GM12878 (cell line): Measurements from ENCODE around the gene THSD4. TPM values are rescaled to one million over a fixed set of nuclear protein-coding genes. Genes with fewer than 3 reads are reported as not detected.

ENCODE experiments used
- ATAC-seq: fragments of 200-7000 bp; cut with Tn5 transposase; 3 replicates; pipeline ENCODE4 v1.9.1; 2020; ENCODE audit warnings: mild to moderate bottlenecking, moderate library complexity
- BruUV-seq: library from RNA; stranded (reverse); fragments of 400-500 nt; replicated peaks from 2 replicates; lab custom pipeline; 2021; lab: Mats Ljungman, UMichigan
- CTCF ChIA-PET: fragments of 300-600 bp; sonication (Branson Sonifier 250); formaldehyde crosslinking; extraction: SDS; loops from one replicate; lab custom pipeline; 2021; ENCODE audit warnings: inconsistent platforms; lab: Yijun Ruan, JAX
- POLR2A ChIA-PET: fragments of 350-600 bp; formaldehyde crosslinking; extraction: SDS; loops from one replicate; lab custom pipeline; 2021; ENCODE audit warnings: inconsistent platforms; lab: Charles Lee
- RAD21 ChIA-PET: fragments of 300-600 bp; sonication (Branson Sonifier 250); formaldehyde crosslinking; loops from one replicate; lab custom pipeline; 2023; ENCODE audit warnings: antibody characterized with exemption; ENCODE audit not compliant: unreplicated experiment; lab: Charles Lee
- SMC1A ChIA-PET: fragments of 300-600 bp; sonication (Branson Sonifier 250); formaldehyde crosslinking; loops from one replicate; lab custom pipeline; 2023; ENCODE audit not compliant: unreplicated experiment, uncharacterized antibody; lab: Charles Lee
- DNase-seq: peaks from one replicate; pipeline ENCODE4 v3.0.0-alpha.2; 2011; ENCODE audit warnings: low read depth, low spot score
- FAIRE-seq: peaks from 3 replicates; lab custom pipeline; 2011; peaks lifted over from hg19 to GRCh38; lab: Jason Lieb, UNC
- H2AFZ ChIP-seq: 2 replicates; pipeline ENCODE4 v1.6.0; 2011; ENCODE audit warnings: low read depth, low read length, control low read depth; ENCODE audit not compliant: control insufficient read depth
- H3K27ac ChIP-seq: 2 replicates; pipeline ENCODE4 v1.5.1; 2011; ENCODE audit warnings: control low read depth; ENCODE audit not compliant: control insufficient read depth, insufficient read depth
- H3K27me3 ChIP-seq, 2 experiments: replicated peaks in 1 of 2; 2 replicates each; pipeline versions ENCODE4 v1.6.0 to v1.6.1; 2011; ENCODE audit warnings: low read length in 1 of 2; ENCODE audit not compliant: control insufficient read depth in 2 of 2, insufficient read depth in 2 of 2
- H3K36me3 ChIP-seq, 2 experiments: 2 replicates each; pipeline ENCODE4 v1.5.1; 2011; ENCODE audit warnings: low read length in 1 of 2; ENCODE audit not compliant: control insufficient read depth in 2 of 2, insufficient read depth in 2 of 2
- H3K4me1 ChIP-seq: 2 replicates; pipeline ENCODE4 v1.6.1; 2011; ENCODE audit warnings: mild to moderate bottlenecking, low read length, moderate library complexity, mixed read lengths; ENCODE audit not compliant: control insufficient read depth, insufficient read depth
- H3K4me2 ChIP-seq: 2 replicates; pipeline ENCODE4 v1.6.0; 2011; ENCODE audit warnings: control low read depth; ENCODE audit not compliant: control insufficient read depth, insufficient read depth
- H3K4me3 ChIP-seq: fragments of 200-600 bp; sonication (generic); 2 replicates; pipeline ENCODE4 v1.5.1; 2016
- H3K79me2 ChIP-seq: 2 replicates; pipeline ENCODE4 v1.6.0; 2011; ENCODE audit warnings: low read length; ENCODE audit not compliant: control insufficient read depth, insufficient read depth
- H3K9ac ChIP-seq: 2 replicates; pipeline ENCODE4 v1.8.0; 2011; ENCODE audit warnings: low read length, control low read depth, mixed read lengths; ENCODE audit not compliant: control insufficient read depth, insufficient read depth
- H3K9me3 ChIP-seq: replicated peaks from 3 replicates; pipeline ENCODE4 v1.5.1; 2011; ENCODE audit warnings: mild to moderate bottlenecking, low read length; ENCODE audit not compliant: control insufficient read depth, insufficient read depth
- H4K20me1 ChIP-seq: 2 replicates; pipeline ENCODE4 v1.6.0; 2011; ENCODE audit not compliant: control insufficient read depth, insufficient read depth
- ATF7 ChIP-seq: fragments of 450-650 bp; IDR thresholded peaks from 2 replicates; pipeline ENCODE4 v1.6.1; 2016; ENCODE audit warnings: low read depth, mild to moderate bottlenecking
- CREM ChIP-seq: IDR thresholded peaks from 2 replicates; pipeline ENCODE4 v1.6.1; 2014; ENCODE audit warnings: antibody characterized with exemption, low read depth
- ELK1 ChIP-seq: IDR thresholded peaks from 2 replicates; pipeline ENCODE4 v1.6.1; 2012; ENCODE audit warnings: low read depth, low read length, improper control_type of control experiment
- LARP7 ChIP-seq: fragments of 450-650 bp; IDR thresholded peaks from 2 replicates; pipeline ENCODE4 v1.6.1; 2017; ENCODE audit warnings: mild to moderate bottlenecking
- MEF2A ChIP-seq: IDR thresholded peaks from 2 replicates; pipeline ENCODE4 v1.6.1; 2011; ENCODE audit warnings: low read depth, mild to moderate bottlenecking, low read length, moderate library complexity; ENCODE audit not compliant: insufficient read depth
- NFXL1 ChIP-seq: fragments of 450-650 bp; IDR thresholded peaks from 2 replicates; pipeline ENCODE4 v1.6.1; 2017; ENCODE audit warnings: antibody characterized with exemption, mild to moderate bottlenecking, borderline replicate concordance
- POLR2A ChIP-seq: IDR thresholded peaks from 2 replicates; pipeline ENCODE4 v1.6.1; 2011; ENCODE audit warnings: low read depth, mild to moderate bottlenecking, low read length
- RB1 ChIP-seq: fragments of 450-650 bp; formaldehyde crosslinking; IDR thresholded peaks from 2 replicates; pipeline ENCODE4 v1.6.1; 2017; ENCODE audit warnings: mild to moderate bottlenecking, borderline replicate concordance
- SPI1 ChIP-seq: IDR thresholded peaks from 2 replicates; pipeline ENCODE4 v1.6.1; 2011; ENCODE audit warnings: low read depth, mild to moderate bottlenecking, low read length, moderate library complexity, borderline replicate concordance; ENCODE audit not compliant: insufficient read depth
- STAT1 ChIP-seq: fragments of 450-650 bp; conservative IDR thresholded peaks from 2 replicates; pipeline ENCODE4 v1.6.1; 2014; ENCODE audit warnings: antibody characterized with exemption, mild to moderate bottlenecking
- STAT3 ChIP-seq: IDR thresholded peaks from 2 replicates; pipeline ENCODE4 v1.6.1; 2011; ENCODE audit warnings: low read depth, low read length, improper control_type of control experiment
- TAF1 ChIP-seq: IDR thresholded peaks from 2 replicates; pipeline ENCODE4 v1.6.1; 2011; ENCODE audit warnings: mild to moderate bottlenecking, low read depth, low read length, borderline replicate concordance
- TBL1XR1 ChIP-seq: IDR thresholded peaks from 2 replicates; pipeline ENCODE4 v1.6.1; 2012; ENCODE audit warnings: low read depth, low read length, improper control_type of control experiment
- ZNF207 ChIP-seq: fragments of 450-650 bp; IDR thresholded peaks from 2 replicates; pipeline ENCODE4 v1.6.1; 2014; ENCODE audit warnings: antibody characterized with exemption, mild to moderate bottlenecking, borderline replicate concordance
- WGBS: methylation state at CpG from one replicate; pipeline ENCODE4 v1.1.6; 2016; ENCODE audit warnings: low lambda C conversion rate; ENCODE audit not compliant: insufficient replicate concordance, insufficient coverage; ENCODE audit errors: missing lambda C conversion rate; 5-methylcytosine and 5-hydroxymethylcytosine counted together
- in situ Hi-C: fragments of 300-500 bp; cut with MboI; formaldehyde crosslinking; loops from 9 replicates; pipeline ENCODE4 v1.14.3; 2018; ENCODE audit warnings: mixed read lengths
- intact Hi-C: fragments of 100-400 bp; cut with micrococcal nuclease; formaldehyde crosslinking; loops from one replicate; pipeline ENCODE4 v1.14.2; 2022; ENCODE audit not compliant: unreplicated experiment
- polyA plus RNA-seq, 11 experiments: library from polyadenylated mRNA; depleted of rRNA in 4 of 11; unstranded in 6 of 11; stranded (reverse) in 5 of 11; fragments of >200 nt; fragmentation: Nextera tagmentation in 4 of 11; fragmentation: Illumina TruSeq in 1 of 11; extraction: Ambion mirVana in 4 of 11; extraction: Trizol in 1 of 11; gene quantifications; 1 replicate in 1 of 11; 2 replicates in 10 of 11; pipeline versions ENCODE4 v1.2.1 to v1.2.3, GENCODE V29; 2011 to 2016; ENCODE audit warnings: inconsistent platforms in 2 of 11, missing spikeins in 2 of 11, low read depth in 1 of 11
- total RNA-seq, 4 experiments: library from RNA; depleted of rRNA in 3 of 4; stranded (reverse); fragments of >200 nt in 3 of 4; fragmentation: Illumina TruSeq in 1 of 4; extraction: Trizol in 1 of 4; gene quantifications; 2 replicates each; pipeline versions ENCODE4 v1.2.1 to v1.2.3, GENCODE V29; 2013 to 2021
- TF ChIP-seq, protein P1 (sequence below): fragments of 450-650 bp; conservative IDR thresholded peaks from 2 replicates; pipeline ENCODE4 v1.6.1; 2017; ENCODE audit warnings: mild to moderate bottlenecking, moderate library complexity

Gene THSD4
- total and polyA plus RNA-seq, 10 of the 15 experiments (the other 5 are each of a cell fraction or from before 2014, with no cell fraction given), result 0.04 to 0.13 (median 0.05) TPM; not detected in 7

GRCh38 chr15:71785996-71786395 lies 670.7 kb downstream of the THSD4 start (continued):
- 0 out of 2 replicates have a peak, but pooled peaks have one; percentile 9 for TF ChIP-seq CREM

DNA sequence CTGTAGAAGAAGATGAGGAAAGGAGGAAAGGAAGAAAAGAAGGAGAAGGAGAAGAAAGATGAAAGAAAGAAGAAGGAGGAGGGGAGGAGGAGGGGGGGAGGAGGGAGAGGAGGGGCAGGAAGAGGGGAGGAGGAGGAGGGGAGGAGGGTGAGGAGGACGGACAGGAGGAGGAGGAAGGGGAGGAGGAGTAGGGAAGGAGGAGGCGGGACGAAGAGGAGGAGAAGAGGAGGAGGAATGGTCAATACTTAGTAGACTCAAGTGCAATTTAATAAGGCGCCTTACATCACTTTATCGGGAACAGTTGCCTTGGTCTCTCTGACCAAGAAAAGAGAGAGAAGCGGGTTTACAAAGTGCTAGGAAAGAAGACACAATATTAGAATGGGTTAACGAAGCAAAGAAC lies 671.4 kb downstream of the THSD4 start:
- H3K4me1 ChIP-seq, result peaks cover 11% of the 10 kb centered on the region
- H2AFZ ChIP-seq, result no peak overlapping the region
- H3K27me3 ChIP-seq, result no peaks in the 10 kb centered on the region; a peak in 1 of 4 replicates
- H3K27ac ChIP-seq, result no peak overlapping the region
- no TSS peak for BruUV-seq
- POLR2A ChIA-PET, result no interaction called here
- no peak overlapping the region for H3K9ac ChIP-seq
- no peaks in the 10 kb centered on the region for H3K36me3 ChIP-seq
- intact Hi-C loops, result no loop called here
- H3K79me2 ChIP-seq, result no peaks in the 10 kb centered on the region
- H4K20me1 ChIP-seq, result no peaks in the 10 kb centered on the region
- SMC1A ChIA-PET, result interaction anchor here (0.8 to 1.6 kb wide), 2 partner anchors 341 to 370 kb away, joined by 3 to 5 read pairs; no protein-coding TSS in a partner anchor
- RAD21 ChIA-PET, result no interaction called here
- DNase-seq, result no peak
- in situ Hi-C loops, result no loop called here
- H3K4me3 ChIP-seq, result no peak overlapping the region
- ATAC-seq, result no peak
- CTCF ChIA-PET, result interaction anchor here (0.8 to 1.5 kb wide), 2 partner anchors 15 to 376 kb away, joined by 3 to 5 read pairs; no protein-coding TSS in a partner anchor
- H3K4me2 ChIP-seq, result no peak overlapping the region
- WGBS, result 100% methylated on average over 4 of the region's 7 CpGs
- FAIRE-seq, result no peak
- no peaks in the 10 kb centered on the region for H3K9me3 ChIP-seq
- TF ChIP-seq RB1 (no peak), STAT1 (no peak), STAT3 (no peak), LARP7 (no peak), ELK1 (no peak), SPI1 (no peak), ATF7 (no peak), TBL1XR1 (no peak), POLR2A (no peak), MEF2A (no peak), ZNF207 (no peak), TAF1 (no peak), NFXL1 (no peak)
- TF ChIP-seq, protein P1, sequence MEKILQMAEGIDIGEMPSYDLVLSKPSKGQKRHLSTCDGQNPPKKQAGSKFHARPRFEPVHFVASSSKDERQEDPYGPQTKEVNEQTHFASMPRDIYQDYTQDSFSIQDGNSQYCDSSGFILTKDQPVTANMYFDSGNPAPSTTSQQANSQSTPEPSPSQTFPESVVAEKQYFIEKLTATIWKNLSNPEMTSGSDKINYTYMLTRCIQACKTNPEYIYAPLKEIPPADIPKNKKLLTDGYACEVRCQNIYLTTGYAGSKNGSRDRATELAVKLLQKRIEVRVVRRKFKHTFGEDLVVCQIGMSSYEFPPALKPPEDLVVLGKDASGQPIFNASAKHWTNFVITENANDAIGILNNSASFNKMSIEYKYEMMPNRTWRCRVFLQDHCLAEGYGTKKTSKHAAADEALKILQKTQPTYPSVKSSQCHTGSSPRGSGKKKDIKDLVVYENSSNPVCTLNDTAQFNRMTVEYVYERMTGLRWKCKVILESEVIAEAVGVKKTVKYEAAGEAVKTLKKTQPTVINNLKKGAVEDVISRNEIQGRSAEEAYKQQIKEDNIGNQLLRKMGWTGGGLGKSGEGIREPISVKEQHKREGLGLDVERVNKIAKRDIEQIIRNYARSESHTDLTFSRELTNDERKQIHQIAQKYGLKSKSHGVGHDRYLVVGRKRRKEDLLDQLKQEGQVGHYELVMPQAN, result no peak
